ENCODE results near the gene ZRANB1.
"Not testable (repeated sequence)": the region's sequence is repeated elsewhere in the genome, so short reads cannot be mapped to it uniquely, and the experiment has no call there.

The ZRANB1 gene

GRCh38 chr10:124911124-124912067, 30.5 kb upstream of the ZRANB1 start:
- H3K9me3 ChIP-seq (ENCODE audit: insufficient read depth, low read depth, low read length): no peaks in the 10 kb centered on the region
- H3K4me3 ChIP-seq (ENCODE audit: low read length): no peak overlapping the region
- H3K9ac ChIP-seq (ENCODE audit: low read depth, low read length): no peak overlapping the region
- H3K27ac ChIP-seq (ENCODE audit: low read length): no peak overlapping the region
- no peaks in the 10 kb centered on the region for H3K27me3 ChIP-seq (ENCODE audit: insufficient read depth, low read length)
- no peaks in the 10 kb centered on the region for H3K36me3 ChIP-seq (ENCODE audit: insufficient read depth, low read depth, low read length)
- no peaks in the 10 kb centered on the region for H3K4me1 ChIP-seq (ENCODE audit: insufficient read depth, low read length)

DNA sequence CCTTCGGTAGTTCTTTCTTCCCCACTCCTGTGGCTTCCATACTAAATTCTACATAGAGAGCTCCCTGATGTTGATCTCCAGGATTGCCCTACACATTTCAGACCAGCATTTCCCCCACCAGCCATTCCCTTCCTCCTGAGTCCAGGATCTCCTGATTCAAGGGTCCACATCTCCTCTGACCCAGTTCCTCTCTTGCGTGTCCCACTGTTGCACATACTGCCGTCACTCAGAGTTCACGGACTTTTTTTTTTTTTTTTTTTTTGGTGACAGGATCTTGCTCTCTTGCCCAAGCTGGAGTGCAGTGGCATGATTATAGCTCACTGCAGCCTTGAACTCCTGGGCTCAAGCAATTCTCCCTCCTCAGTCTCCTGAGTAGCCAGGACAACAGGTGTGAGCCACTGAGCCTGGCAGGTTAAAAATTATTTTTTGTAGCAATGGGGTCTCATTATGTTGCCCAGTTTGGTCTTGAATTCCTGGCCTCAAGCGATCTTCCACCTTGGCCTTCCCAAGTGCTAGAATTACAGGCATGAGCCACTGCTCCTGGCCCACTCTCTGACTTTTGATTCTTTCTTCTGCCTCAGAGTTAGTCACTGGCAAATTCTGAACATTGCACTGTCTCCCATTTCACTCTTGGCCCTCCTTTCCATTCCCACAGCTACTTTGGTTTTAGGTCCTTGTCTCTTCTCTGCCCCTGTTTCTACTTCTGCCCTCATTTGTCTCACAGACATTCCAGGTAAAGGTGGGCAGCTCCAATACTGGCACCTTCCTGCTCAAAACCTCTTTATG, 29.6 kb upstream of the ZRANB1 start:
- Histone ChIP-seq H3K4me1 (ENCODE audit: insufficient read depth, low read length) (no peaks in the 10 kb centered on the region), H3K36me3 (ENCODE audit: insufficient read depth, low read depth, low read length) (no peaks in the 10 kb centered on the region), H3K27ac (ENCODE audit: low read length) (no peak overlapping the region), H3K9ac (ENCODE audit: low read depth, low read length) (no peak overlapping the region), H3K9me3 (ENCODE audit: insufficient read depth, low read depth, low read length) (no peaks in the 10 kb centered on the region), H3K4me3 (ENCODE audit: low read length) (no peak overlapping the region), H3K27me3 (ENCODE audit: insufficient read depth, low read length) (no peaks in the 10 kb centered on the region)

DNA sequence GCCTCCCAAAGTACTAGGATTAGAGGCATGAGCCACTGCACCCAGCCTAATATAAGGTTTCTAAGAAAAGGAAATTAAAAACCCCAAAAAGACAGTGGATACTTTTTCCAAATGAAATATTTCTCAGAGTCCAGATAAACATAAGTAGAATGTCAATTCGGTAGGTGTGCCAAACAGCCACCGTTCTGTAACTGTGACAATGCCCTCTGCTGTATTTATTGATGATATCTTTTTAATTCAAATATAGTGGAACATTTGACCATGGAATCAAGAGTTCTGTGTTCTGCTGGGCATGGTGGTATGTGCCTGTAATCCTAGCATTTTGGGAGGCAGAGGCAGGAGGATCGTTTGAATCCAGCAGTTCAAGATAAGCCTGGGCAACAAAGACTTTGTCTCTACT, 28.8 kb upstream of the ZRANB1 start:
- Histone ChIP-seq H3K9ac (ENCODE audit: low read depth, low read length) (no peak overlapping the region), H3K27ac (ENCODE audit: low read length) (no peak overlapping the region), H3K9me3 (ENCODE audit: insufficient read depth, low read depth, low read length) (no peaks in the 10 kb centered on the region)

DNA sequence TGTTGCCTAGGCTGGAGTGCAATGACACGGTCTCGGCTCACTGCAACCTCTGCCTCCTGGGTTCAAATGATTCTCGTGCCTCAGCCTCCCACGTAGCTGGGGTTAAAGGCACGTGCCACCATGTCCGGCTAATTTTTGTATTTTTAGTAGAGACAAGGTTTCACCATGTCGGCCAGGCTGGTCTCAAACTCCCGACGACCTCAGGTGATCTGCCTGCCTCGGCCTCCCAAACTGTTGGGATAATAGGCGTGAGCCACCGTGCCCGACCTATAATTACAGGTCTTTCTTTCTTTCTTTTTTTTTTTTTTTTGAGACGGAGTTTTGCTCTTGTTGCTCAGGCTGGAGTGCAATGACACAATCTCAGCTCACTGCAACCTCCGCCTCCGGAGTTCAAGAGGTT, 27.5 kb upstream of the ZRANB1 start:
- not testable (repeated sequence) for H3K4me3 ChIP-seq (ENCODE audit: low read length); H3K9ac ChIP-seq (ENCODE audit: low read depth, low read length); H3K36me3 ChIP-seq (ENCODE audit: insufficient read depth, low read depth, low read length); H3K9me3 ChIP-seq (ENCODE audit: insufficient read depth, low read depth, low read length); H3K27ac ChIP-seq (ENCODE audit: low read length); H3K27me3 ChIP-seq (ENCODE audit: insufficient read depth, low read length); H3K4me1 ChIP-seq (ENCODE audit: insufficient read depth, low read length)

More for the DNA sequence above, 28.8 kb upstream of the ZRANB1 start:
- H3K4me1 ChIP-seq (ENCODE audit: insufficient read depth, low read length): no peaks in the 10 kb centered on the region
- H3K4me3 ChIP-seq (ENCODE audit: low read length): no peak overlapping the region
- H3K27me3 ChIP-seq (ENCODE audit: insufficient read depth, low read length): no peaks in the 10 kb centered on the region
- H3K36me3 ChIP-seq (ENCODE audit: insufficient read depth, low read depth, low read length): no peaks in the 10 kb centered on the region

GRCh38 chr10:124916098-124916584, 25.8 kb upstream of the ZRANB1 start:
- H3K36me3 ChIP-seq (ENCODE audit: insufficient read depth, low read depth, low read length): no peaks in the 10 kb centered on the region
- H3K9ac ChIP-seq (ENCODE audit: low read depth, low read length): peak overlapping the region; percentile 90
- no peaks in the 10 kb centered on the region for H3K9me3 ChIP-seq (ENCODE audit: insufficient read depth, low read depth, low read length)
- no peaks in the 10 kb centered on the region for H3K4me1 ChIP-seq (ENCODE audit: insufficient read depth, low read length)
- H3K4me3 ChIP-seq (ENCODE audit: low read length): peak overlapping the region; percentile 86
- no peaks in the 10 kb centered on the region for H3K27me3 ChIP-seq (ENCODE audit: insufficient read depth, low read length)
- peak overlapping the region; percentile 15 for H3K27ac ChIP-seq (ENCODE audit: low read length)

DNA sequence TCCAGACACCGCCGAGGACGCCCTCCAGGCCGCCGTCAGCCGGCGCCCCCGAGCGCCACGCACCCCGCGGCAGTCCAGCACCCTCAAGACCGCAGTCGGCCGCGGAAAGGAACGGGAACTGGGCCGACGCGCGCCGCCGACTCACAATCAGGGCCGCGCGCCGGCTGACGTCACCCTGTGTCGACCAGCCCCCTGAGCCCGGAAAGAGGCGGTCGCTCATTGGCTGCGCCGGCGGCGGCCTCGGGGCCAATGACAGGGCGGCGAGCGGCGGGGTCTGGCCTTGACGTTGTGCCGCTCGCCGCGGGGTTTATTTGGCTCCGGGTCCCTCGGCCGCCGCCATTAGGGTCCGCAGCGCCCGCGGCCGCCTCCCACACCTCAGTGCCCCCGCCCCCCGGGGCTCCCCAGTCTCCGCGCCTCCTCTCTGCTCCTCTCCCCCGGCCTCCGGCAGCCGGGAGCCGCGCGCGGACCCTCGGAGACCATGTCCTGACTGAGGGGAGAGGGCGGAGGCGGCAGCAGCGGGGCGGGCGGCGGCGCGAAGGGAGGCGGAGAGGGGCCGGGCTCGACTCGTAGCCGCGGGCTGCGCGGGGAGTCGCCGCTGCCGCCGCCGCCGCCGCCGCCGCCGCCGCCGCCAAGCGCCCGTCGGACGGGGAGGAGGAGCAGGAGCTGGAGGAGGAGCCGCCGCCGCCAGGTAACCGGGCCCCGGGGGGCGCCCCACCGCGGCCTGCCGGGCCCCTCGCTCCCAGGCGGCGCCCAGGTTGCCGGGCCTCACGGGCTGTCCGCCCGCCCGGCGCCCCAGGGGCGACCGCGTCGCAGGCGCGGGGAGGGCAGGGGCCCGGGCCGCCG, 25.1 kb upstream of the ZRANB1 start:
- Histone ChIP-seq H3K36me3 (ENCODE audit: insufficient read depth, low read depth, low read length) (no peaks in the 10 kb centered on the region), H3K9me3 (ENCODE audit: insufficient read depth, low read depth, low read length) (no peaks in the 10 kb centered on the region), H3K4me3 (ENCODE audit: low read length) (peak overlapping the region; percentile 90), H3K4me1 (ENCODE audit: insufficient read depth, low read length) (no peaks in the 10 kb centered on the region), H3K27me3 (ENCODE audit: insufficient read depth, low read length) (no peaks in the 10 kb centered on the region), H3K9ac (ENCODE audit: low read depth, low read length) (peak overlapping the region; percentile 90), H3K27ac (ENCODE audit: low read length) (peak overlapping the region; percentile 15)

- Histone ChIP-seq H3K27ac (ENCODE audit: low read length) (peak overlapping the region; percentile 68), H3K9ac (ENCODE audit: low read depth, low read length) (peak overlapping the region; percentile 81), H3K36me3 (ENCODE audit: insufficient read depth, low read depth, low read length) (no peaks in the 10 kb centered on the region), H3K9me3 (ENCODE audit: insufficient read depth, low read depth, low read length) (no peaks in the 10 kb centered on the region), H3K27me3 (ENCODE audit: insufficient read depth, low read length) (no peaks in the 10 kb centered on the region), H3K4me1 (ENCODE audit: insufficient read depth, low read length) (no peaks in the 10 kb centered on the region), H3K4me3 (ENCODE audit: low read length) (peak overlapping the region; percentile 90)
Measured at GRCh38 chr10:124917428-124918190, 24.3 kb upstream of the ZRANB1 start.

- Histone ChIP-seq H3K9me3 (ENCODE audit: insufficient read depth, low read depth, low read length) (no peaks in the 10 kb centered on the region), H3K27me3 (ENCODE audit: insufficient read depth, low read length) (no peaks in the 10 kb centered on the region), H3K9ac (ENCODE audit: low read depth, low read length) (peak overlapping the region; percentile 81), H3K27ac (ENCODE audit: low read length) (no peak overlapping the region), H3K36me3 (ENCODE audit: insufficient read depth, low read depth, low read length) (no peaks in the 10 kb centered on the region; the same call in 1 of the 2 replicates), H3K4me3 (ENCODE audit: low read length) (peak overlapping the region; percentile 90), H3K4me1 (ENCODE audit: insufficient read depth, low read length) (no peaks in the 10 kb centered on the region)
Measured at GRCh38 chr10:124918191-124918830, 23.6 kb upstream of the ZRANB1 start.

GRCh38 chr10:124918906-124919305, 23.0 kb upstream of the ZRANB1 start:
- no peaks in the 10 kb centered on the region for H3K9me3 ChIP-seq (ENCODE audit: insufficient read depth, low read depth, low read length)
- H3K4me3 ChIP-seq (ENCODE audit: low read length): peak overlapping the region; percentile 90
- no peaks in the 10 kb centered on the region; the same call in 1 of the 2 replicates for H3K36me3 ChIP-seq (ENCODE audit: insufficient read depth, low read depth, low read length)
- H3K27ac ChIP-seq (ENCODE audit: low read length): no peak overlapping the region
- no peaks in the 10 kb centered on the region for H3K27me3 ChIP-seq (ENCODE audit: insufficient read depth, low read length)
- H3K9ac ChIP-seq (ENCODE audit: low read depth, low read length): 0 out of 2 replicates have a peak overlapping the region, but pooled peaks have one; percentile 81
- H3K4me1 ChIP-seq (ENCODE audit: insufficient read depth, low read length): no peaks in the 10 kb centered on the region

DNA sequence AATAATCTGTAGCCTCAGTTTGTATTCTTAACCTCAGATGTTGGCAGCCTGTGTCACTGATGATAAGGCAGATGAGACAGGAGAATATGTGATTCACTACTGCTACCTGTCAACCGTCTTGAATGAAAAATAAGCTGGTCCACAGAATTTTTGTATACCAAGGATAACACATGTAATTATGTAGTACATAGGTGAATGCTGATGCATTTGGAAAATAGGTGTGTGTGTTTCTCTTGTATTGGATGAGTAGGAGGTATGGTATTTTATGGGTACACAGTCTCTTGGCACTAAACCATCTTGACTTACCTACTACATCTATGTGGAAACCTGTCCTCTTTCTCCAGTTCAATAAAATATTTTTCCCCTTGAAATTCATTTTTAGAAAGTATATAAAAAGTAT, 20.7 kb upstream of the ZRANB1 start:
- H3K36me3 ChIP-seq (ENCODE audit: insufficient read depth, low read depth, low read length): no peaks in the 10 kb centered on the region; the same call in 1 of the 2 replicates
- H3K9ac ChIP-seq (ENCODE audit: low read depth, low read length): no peak overlapping the region
- no peaks in the 10 kb centered on the region for H3K4me1 ChIP-seq (ENCODE audit: insufficient read depth, low read length)
- no peak overlapping the region for H3K4me3 ChIP-seq (ENCODE audit: low read length)
- no peaks in the 10 kb centered on the region for H3K27me3 ChIP-seq (ENCODE audit: insufficient read depth, low read length)
- no peak overlapping the region for H3K27ac ChIP-seq (ENCODE audit: low read length)
- H3K9me3 ChIP-seq (ENCODE audit: insufficient read depth, low read depth, low read length): no peaks in the 10 kb centered on the region
